ENCODE data around the gene VASP.
"Not testable (repeated sequence)": the region's sequence is repeated elsewhere in the genome, so short reads cannot be mapped to it uniquely, and the experiment has no call there.

Gene VASP

GRCh38 chr19:45506246-45506988 is 862 bp upstream of the VASP start:
- Histone ChIP-seq H3K4me1 (ENCODE audit: control insufficient read depth, insufficient read depth, low read length) (peaks cover 15% of the 10 kb centered on the region), H3K9me3 (ENCODE audit: control insufficient read depth, low read length) (no peaks in the 10 kb centered on the region), H3K4me3 (ENCODE audit: insufficient read depth, low read depth, low read length) (peak overlapping the region; percentile 97), H3K27me3 (ENCODE audit: control insufficient read depth, insufficient read depth, low read length, poor library complexity, severe bottlenecking) (no peaks in the 10 kb centered on the region), H3K27ac (ENCODE audit: insufficient read depth, low read depth, low read length, poor library complexity, severe bottlenecking) (peak overlapping the region; percentile 62), H3K36me3 (ENCODE audit: control insufficient read depth, insufficient read depth, low read length) (no peaks in the 10 kb centered on the region)
- WGBS, 2 experiments: 5 to 6% methylated on average over 36 to 41 of the region's 47 CpGs

GRCh38 chr19:45507872-45508416 is 665 bp downstream of the VASP start:
- Histone ChIP-seq H3K4me1 (ENCODE audit: control insufficient read depth, insufficient read depth, low read length) (peaks cover 15% of the 10 kb centered on the region), H3K36me3 (ENCODE audit: control insufficient read depth, insufficient read depth, low read length) (no peaks in the 10 kb centered on the region), H3K4me3 (ENCODE audit: insufficient read depth, low read depth, low read length) (peak overlapping the region; percentile 97), H3K9me3 (ENCODE audit: control insufficient read depth, low read length) (no peaks in the 10 kb centered on the region), H3K27me3 (ENCODE audit: control insufficient read depth, insufficient read depth, low read length, poor library complexity, severe bottlenecking) (no peaks in the 10 kb centered on the region), H3K27ac (ENCODE audit: insufficient read depth, low read depth, low read length, poor library complexity, severe bottlenecking) (no peak overlapping the region)
- 0% methylated on average over 22 of the region's 22 CpGs for WGBS, 2 experiments

- WGBS, 2 experiments: 0% methylated on average over 25 to 26 of the region's 26 CpGs
- no peaks in the 10 kb centered on the region for H3K27me3 ChIP-seq (ENCODE audit: control insufficient read depth, insufficient read depth, low read length, poor library complexity, severe bottlenecking)
- no peaks in the 10 kb centered on the region for H3K9me3 ChIP-seq (ENCODE audit: control insufficient read depth, low read length)
- no peak overlapping the region for H3K27ac ChIP-seq (ENCODE audit: insufficient read depth, low read depth, low read length, poor library complexity, severe bottlenecking)
- peak overlapping the region; percentile 97 for H3K4me3 ChIP-seq (ENCODE audit: insufficient read depth, low read depth, low read length)
- H3K36me3 ChIP-seq (ENCODE audit: control insufficient read depth, insufficient read depth, low read length): no peaks in the 10 kb centered on the region
- H3K4me1 ChIP-seq (ENCODE audit: control insufficient read depth, insufficient read depth, low read length): peaks cover 15% of the 10 kb centered on the region
These were observed 1.2 kb downstream of the VASP start for GRCh38 chr19:45508417-45508860.

GRCh38 chr19:45508861-45509691 is 1.8 kb downstream of the VASP start:
- peak overlapping the region; percentile 97 for H3K4me3 ChIP-seq (ENCODE audit: insufficient read depth, low read depth, low read length)
- no peaks in the 10 kb centered on the region for H3K36me3 ChIP-seq (ENCODE audit: control insufficient read depth, insufficient read depth, low read length)
- no peaks in the 10 kb centered on the region for H3K9me3 ChIP-seq (ENCODE audit: control insufficient read depth, low read length)
- no peaks in the 10 kb centered on the region for H3K27me3 ChIP-seq (ENCODE audit: control insufficient read depth, insufficient read depth, low read length, poor library complexity, severe bottlenecking)
- 2% methylated on average over 25 to 28 of the region's 28 CpGs for WGBS, 2 experiments
- peaks cover 15% of the 10 kb centered on the region for H3K4me1 ChIP-seq (ENCODE audit: control insufficient read depth, insufficient read depth, low read length)
- H3K27ac ChIP-seq (ENCODE audit: insufficient read depth, low read depth, low read length, poor library complexity, severe bottlenecking): peak overlapping the region; percentile 44

- Histone ChIP-seq H3K36me3 (ENCODE audit: control insufficient read depth, insufficient read depth, low read length) (no peaks in the 10 kb centered on the region), H3K27me3 (ENCODE audit: control insufficient read depth, insufficient read depth, low read length, poor library complexity, severe bottlenecking) (no peaks in the 10 kb centered on the region), H3K9me3 (ENCODE audit: control insufficient read depth, low read length) (no peaks in the 10 kb centered on the region), H3K4me1 (ENCODE audit: control insufficient read depth, insufficient read depth, low read length) (peaks cover 15% of the 10 kb centered on the region), H3K4me3 (ENCODE audit: insufficient read depth, low read depth, low read length) (peak overlapping the region; percentile 97), H3K27ac (ENCODE audit: insufficient read depth, low read depth, low read length, poor library complexity, severe bottlenecking) (no peak overlapping the region)
- WGBS, 2 experiments: 22 to 42% methylated on average over 3 of the region's 3 CpGs
These were observed 2.4 kb downstream of the VASP start for GRCh38 chr19:45509692-45510015.

GRCh38 chr19:45510352-45510751 is 3.1 kb downstream of the VASP start:
- H3K36me3 ChIP-seq (ENCODE audit: control insufficient read depth, insufficient read depth, low read length); H3K9me3 ChIP-seq (ENCODE audit: control insufficient read depth, low read length); H3K27ac ChIP-seq (ENCODE audit: insufficient read depth, low read depth, low read length, poor library complexity, severe bottlenecking); H3K27me3 ChIP-seq (ENCODE audit: control insufficient read depth, insufficient read depth, low read length, poor library complexity, severe bottlenecking); H3K4me3 ChIP-seq (ENCODE audit: insufficient read depth, low read depth, low read length): not testable (repeated sequence)
- 91 to 95% methylated on average over 11 of the region's 11 CpGs for WGBS, 2 experiments
- H3K4me1 ChIP-seq (ENCODE audit: control insufficient read depth, insufficient read depth, low read length): peaks cover 15% of the 10 kb centered on the region

GRCh38 chr19:45511074-45511473 is 3.8 kb downstream of the VASP start:
- no peaks in the 10 kb centered on the region for H3K27me3 ChIP-seq (ENCODE audit: control insufficient read depth, insufficient read depth, low read length, poor library complexity, severe bottlenecking)
- H3K4me3 ChIP-seq (ENCODE audit: insufficient read depth, low read depth, low read length): no peak overlapping the region
- H3K27ac ChIP-seq (ENCODE audit: insufficient read depth, low read depth, low read length, poor library complexity, severe bottlenecking): no peak overlapping the region
- no peaks in the 10 kb centered on the region for H3K9me3 ChIP-seq (ENCODE audit: control insufficient read depth, low read length)
- no peaks in the 10 kb centered on the region for H3K36me3 ChIP-seq (ENCODE audit: control insufficient read depth, insufficient read depth, low read length)
- peaks cover 11% of the 10 kb centered on the region for H3K4me1 ChIP-seq (ENCODE audit: control insufficient read depth, insufficient read depth, low read length)
- 95 to 98% methylated on average over 5 of the region's 5 CpGs for WGBS, 2 experiments

- no peaks in the 10 kb centered on the region for H3K9me3 ChIP-seq (ENCODE audit: control insufficient read depth, low read length)
- H3K27ac ChIP-seq (ENCODE audit: insufficient read depth, low read depth, low read length, poor library complexity, severe bottlenecking): no peak overlapping the region
- peaks cover 2% of the 10 kb centered on the region for H3K36me3 ChIP-seq (ENCODE audit: control insufficient read depth, insufficient read depth, low read length)
- H3K27me3 ChIP-seq (ENCODE audit: control insufficient read depth, insufficient read depth, low read length, poor library complexity, severe bottlenecking): no peaks in the 10 kb centered on the region
- H3K4me3 ChIP-seq (ENCODE audit: insufficient read depth, low read depth, low read length): no peak overlapping the region
- 92 to 94% methylated on average over 6 of the region's 6 CpGs for WGBS, 2 experiments
- H3K4me1 ChIP-seq (ENCODE audit: control insufficient read depth, insufficient read depth, low read length): peaks cover 9% of the 10 kb centered on the region
These were observed 5.7 kb downstream of the VASP start for GRCh38 chr19:45512881-45513483.

- 89% methylated on average over 13 of the region's 13 CpGs for WGBS, 2 experiments
- Histone ChIP-seq H3K9me3 (ENCODE audit: control insufficient read depth, low read length) (no peaks in the 10 kb centered on the region), H3K36me3 (ENCODE audit: control insufficient read depth, insufficient read depth, low read length) (peaks cover 4% of the 10 kb centered on the region), H3K4me3 (ENCODE audit: insufficient read depth, low read depth, low read length) (no peak overlapping the region), H3K4me1 (ENCODE audit: control insufficient read depth, insufficient read depth, low read length) (peaks cover 4% of the 10 kb centered on the region), H3K27me3 (ENCODE audit: control insufficient read depth, insufficient read depth, low read length, poor library complexity, severe bottlenecking) (no peaks in the 10 kb centered on the region), H3K27ac (ENCODE audit: insufficient read depth, low read depth, low read length, poor library complexity, severe bottlenecking) (no peak overlapping the region)
These were observed 7.2 kb downstream of the VASP start for GRCh38 chr19:45514376-45515051.
